Fibroblast of pulmonary artery (primary cell): ENCODE data around the gene DUSP10.

Experiments used
- DNase-seq: peaks from one replicate; pipeline ENCODE4 v3.0.0-alpha.2; 2010; ENCODE audit warnings: low read depth
- H3K4me3 ChIP-seq: replicated peaks from 2 replicates; pipeline ENCODE4 v1.5.1; 2011; ENCODE audit warnings: low read depth, mild to moderate bottlenecking, control low read depth, low read length, moderate library complexity
- CTCF ChIP-seq: IDR thresholded peaks from 2 replicates; pipeline ENCODE4 v1.5.1; 2011; ENCODE audit warnings: mild to moderate bottlenecking, control low read depth, low read length, inconsistent platforms; ENCODE audit errors: missing control alignments

The DUSP10 gene

GRCh38 chr1:221719987-221720386, 21.9 kb downstream of the DUSP10 start:
- H3K4me3 ChIP-seq = no peak overlapping the region
- TF ChIP-seq CTCF = no peak
- no peak for DNase-seq

GRCh38 chr1:221719278-221719597, 22.7 kb downstream of the DUSP10 start:
- no peak for TF ChIP-seq CTCF
- no peak for DNase-seq
- no peak overlapping the region for H3K4me3 ChIP-seq

GRCh38 chr1:221718381-221719277, 23.3 kb downstream of the DUSP10 start:
- no peak for TF ChIP-seq CTCF
- H3K4me3 ChIP-seq = no peak overlapping the region
- peak; percentile 73 for DNase-seq

GRCh38 chr1:221717485-221717853, 24.4 kb downstream of the DUSP10 start:
- no peak for TF ChIP-seq CTCF
- H3K4me3 ChIP-seq = no peak overlapping the region
- DNase-seq = no peak

- DNase-seq = no peak
- TF ChIP-seq CTCF = no peak
- no peak overlapping the region for H3K4me3 ChIP-seq
Observed at GRCh38 chr1:221716713-221717484, 25.0 kb downstream of the DUSP10 start.

GRCh38 chr1:221715321-221716169, 26.3 kb downstream of the DUSP10 start:
- TF ChIP-seq CTCF = no peak
- DNase-seq = no peak
- no peak overlapping the region for H3K4me3 ChIP-seq
